Keratinocyte (primary cell): ENCODE results near the gene MBTPS2.

Source experiments
- CTCF ChIP-seq, 3 experiments: IDR thresholded peaks in 1 of 3; conservative IDR thresholded peaks in 1 of 3; optimal IDR thresholded peaks in 1 of 3; 2 replicates in 2 of 3; 3 replicates in 1 of 3; pipeline versions ENCODE3 to v1.5.1; 2011; ENCODE audit warnings: low read length in 3 of 3, mild to moderate bottlenecking in 3 of 3, moderate library complexity in 2 of 3, control low read depth in 1 of 3, inconsistent platforms in 1 of 3; ENCODE audit not compliant: insufficient read depth in 2 of 3; ENCODE audit errors: extremely low read depth in 1 of 3
- EZH2 ChIP-seq: IDR thresholded peaks from one replicate; pipeline ENCODE4 v1.6.1; 2012; ENCODE audit warnings: inconsistent platforms, mild to moderate bottlenecking, low read length, moderate library complexity

DNA sequence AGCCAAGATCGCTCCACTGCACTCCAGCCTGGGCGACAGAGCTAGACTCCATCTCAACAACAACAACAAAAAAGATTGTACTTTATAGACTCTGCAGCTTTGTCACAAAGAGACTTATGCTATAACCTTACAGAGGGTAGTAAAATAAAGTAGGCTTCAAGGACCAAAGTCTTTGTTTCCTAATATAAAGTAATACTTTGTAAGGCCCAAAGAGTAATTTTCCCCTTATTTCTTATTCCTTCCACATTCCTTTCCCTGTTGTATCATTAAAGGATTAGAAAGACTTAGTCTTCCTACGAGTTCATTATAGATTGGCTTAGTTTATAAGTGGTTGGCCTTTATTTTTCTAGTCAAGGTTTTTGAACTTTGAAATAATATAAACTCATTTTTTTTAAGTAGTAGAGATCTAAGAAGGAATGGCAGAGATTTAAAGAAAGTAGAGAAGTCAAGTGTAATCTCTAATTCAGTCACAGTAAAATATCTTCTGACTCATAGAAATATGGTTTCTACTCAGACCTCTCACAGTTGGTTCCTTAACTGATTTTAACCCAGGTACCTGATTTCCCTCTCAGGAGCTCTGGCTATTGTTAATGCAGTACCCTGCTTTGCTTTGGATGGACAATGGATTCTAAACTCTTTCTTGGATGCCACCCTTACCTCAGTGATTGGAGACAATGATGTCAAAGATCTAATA is 42.6 kb downstream of the MBTPS2 start:
- no peak for TF ChIP-seq CTCF (optimal IDR thresholded peaks at IDR 0.05 in 1 of 3, IDR thresholded peaks at IDR 0.05 in 1 of 3, conservative IDR thresholded peaks at IDR 0.05 in 1 of 3; ENCODE audit: extremely low read depth in 1 of 3, insufficient read depth in 2 of 3, low read length in 3 of 3)
- TF ChIP-seq EZH2, result no peak
